HCEC 1CT (cell line): ENCODE measurements around the gene KRTAP6-2.

Source experiments
- DNase-seq: peaks from one replicate; pipeline ENCODE4 v3.0.0-alpha.2; 2017

Gene KRTAP6-2

DNA sequence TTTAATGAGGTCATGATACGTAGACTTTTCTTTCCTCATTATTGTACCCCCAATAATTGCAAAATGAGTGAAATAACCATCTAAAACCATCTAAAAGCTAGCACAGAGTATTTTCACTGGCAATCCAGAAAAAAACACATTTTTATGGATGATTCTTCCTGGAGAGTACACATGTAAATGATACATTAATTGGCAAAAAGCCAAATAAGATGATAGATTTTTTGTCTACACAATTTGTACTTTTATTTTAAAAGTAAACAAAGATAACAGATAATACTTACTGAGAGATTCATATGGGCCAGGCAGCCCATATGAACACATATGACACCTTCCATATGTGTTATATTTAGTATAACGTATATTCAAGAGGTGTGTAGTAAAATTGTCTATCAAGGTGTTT, 35.1 kb downstream of the KRTAP6-2 start:
- DNase-seq, result no peak

DNA sequence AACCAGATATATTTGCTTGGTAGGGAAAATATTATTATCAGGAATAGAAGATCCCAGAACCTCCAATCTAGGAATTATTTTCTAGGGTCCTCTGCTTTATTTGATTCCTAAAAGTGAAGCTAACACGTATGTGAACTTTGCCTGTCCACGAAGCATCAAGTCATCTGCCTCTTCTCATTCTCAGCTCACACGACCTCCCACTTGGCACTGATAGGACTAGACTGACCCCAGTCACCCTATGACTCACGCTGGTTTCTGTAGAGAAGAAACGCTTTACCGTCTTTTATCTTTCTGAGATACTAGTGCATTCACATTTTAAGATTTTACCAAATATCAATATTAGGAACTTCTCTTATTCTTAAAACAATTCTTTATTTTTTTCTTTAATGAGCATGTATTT, 35.6 kb downstream of the KRTAP6-2 start:
- DNase-seq, result no peak

DNA sequence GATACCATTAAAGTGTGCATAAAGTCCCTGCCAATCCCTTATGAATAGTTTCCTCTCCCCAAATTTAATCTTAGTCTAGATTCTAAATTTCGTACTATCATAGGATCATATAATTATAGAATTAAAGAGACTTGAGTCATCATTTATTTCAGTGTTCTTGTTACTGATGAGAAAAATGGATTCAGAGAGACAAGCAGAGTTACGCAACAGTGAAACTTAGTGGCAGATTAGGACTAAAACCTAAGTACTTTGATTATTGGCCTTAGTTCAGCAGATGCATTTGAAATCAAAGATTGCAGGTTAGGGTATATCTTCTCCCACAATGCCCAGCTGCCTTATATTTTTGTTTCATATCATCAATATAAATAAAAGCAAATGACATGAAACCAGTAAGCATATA, 36.7 kb downstream of the KRTAP6-2 start:
- DNase-seq, result no peak

DNA sequence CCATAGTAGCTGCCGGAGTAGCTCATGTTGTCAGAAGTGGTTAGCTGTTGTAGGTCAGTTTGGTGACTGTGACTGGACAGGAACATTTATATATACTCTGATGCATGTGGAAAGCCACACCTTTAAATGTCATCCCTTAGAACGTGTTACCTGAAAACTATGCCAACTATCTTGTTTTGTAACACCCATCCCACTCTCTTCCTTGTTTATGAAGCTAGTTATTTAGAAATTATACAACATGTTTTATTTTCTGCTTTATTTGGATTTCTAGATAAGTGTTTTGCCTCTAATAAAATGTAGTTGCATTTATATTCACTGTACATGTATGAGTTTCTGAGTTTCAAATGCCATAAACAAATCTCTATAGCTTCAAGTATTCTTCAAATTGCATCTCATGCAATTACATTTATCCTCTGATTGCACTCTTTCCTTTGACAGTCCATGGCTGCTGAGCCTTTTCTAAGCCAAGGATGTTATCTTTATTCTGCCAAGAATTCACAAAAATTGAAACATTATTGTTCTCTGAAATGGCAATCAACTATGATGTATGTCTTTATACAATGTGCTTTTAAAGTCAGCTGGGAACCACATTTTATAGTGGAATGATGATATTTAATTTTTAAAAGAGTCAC, 37.3 kb downstream of the KRTAP6-2 start, which contains the start of gene KRTAP19-7:
TSS of gene KRTAP19-7 (minus strand) at position 51 of the 632 bp plus-strand sequence. CDS start at position 26, 25 bp downstream.
- DNase-seq, result no peak

DNA sequence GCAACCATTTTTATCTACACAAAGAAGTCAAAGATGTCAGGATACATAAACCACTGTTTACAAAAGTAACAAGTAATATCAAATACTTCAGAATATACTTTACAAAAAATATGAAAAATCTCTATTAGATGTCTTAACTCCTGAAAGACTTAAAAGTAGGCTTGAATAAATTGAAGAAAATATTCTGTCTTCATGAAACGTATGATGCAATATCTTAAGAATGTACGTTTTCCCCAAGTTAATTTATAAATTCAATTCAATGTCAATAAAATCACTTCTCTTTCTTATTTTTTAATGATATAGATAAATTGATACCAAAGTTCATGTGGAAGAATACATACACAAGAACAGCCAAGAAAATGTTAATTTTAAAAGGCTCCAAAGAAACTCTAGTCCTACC, 43.6 kb downstream of the KRTAP6-2 start:
- no peak for DNase-seq

DNA sequence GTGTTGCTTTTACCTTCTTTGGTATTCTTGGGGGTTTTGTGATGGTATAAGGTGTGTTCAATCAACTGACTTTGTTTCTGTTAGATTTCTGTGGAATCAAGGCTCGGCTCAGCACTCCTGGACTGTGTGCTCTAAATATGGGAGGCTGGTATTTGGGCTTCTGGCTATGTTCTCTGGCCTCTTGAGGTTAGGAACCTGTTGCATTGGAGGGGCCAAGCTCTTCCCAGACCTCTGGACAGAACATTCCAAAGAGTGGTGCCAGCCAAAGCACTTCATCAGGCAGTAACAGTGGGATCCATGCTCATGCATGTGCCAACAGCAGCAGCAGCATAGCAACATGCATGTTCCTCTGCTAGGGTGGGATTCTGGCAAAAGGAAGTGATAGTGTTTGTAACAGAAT, 45.9 kb downstream of the KRTAP6-2 start:
- no peak for DNase-seq
